SU-DHL-6 (cell line): Measurements from ENCODE around the gene MCOLN3.

ENCODE experiments used
- EZH2phosphoT487 ChIP-seq: fragments of 200-600 bp; sonication (generic), shearing (Covaris generic); conservative IDR thresholded peaks from 2 replicates; pipeline ENCODE4 v1.6.1; 2018; ENCODE audit warnings: mild to moderate bottlenecking, antibody characterized with exemption, low read length, moderate library complexity, mixed read lengths
- TF ChIP-seq, protein P1 (sequence below): fragments of 200-600 bp; sonication (generic); IDR thresholded peaks from one replicate; pipeline ENCODE4 v1.5.1; 2017; ENCODE audit warnings: antibody characterized with exemption, mild to moderate bottlenecking, low read length, moderate library complexity; ENCODE audit not compliant: insufficient read depth, poor library complexity, severe bottlenecking

DNA sequence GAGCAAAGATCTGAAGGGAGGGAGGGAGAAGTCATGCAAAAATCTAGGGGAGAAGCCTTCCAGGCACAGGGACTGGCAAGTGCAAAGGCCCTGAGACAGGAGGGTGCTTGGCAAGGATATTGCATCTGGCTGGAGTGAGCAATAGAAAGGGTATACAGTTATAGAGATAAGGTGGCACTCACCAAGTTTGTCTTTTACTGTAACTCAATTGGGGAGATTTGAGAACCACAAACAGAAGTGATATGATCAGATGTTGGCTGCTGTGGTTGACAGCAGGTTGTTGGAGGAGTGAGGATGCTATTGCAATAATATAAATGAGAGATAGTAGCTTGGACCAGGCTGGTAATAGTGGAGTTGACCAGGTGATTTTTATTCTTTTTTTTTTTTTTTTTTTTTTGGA is 25.6 kb downstream of the MCOLN3 start:
- TF ChIP-seq, protein P1, sequence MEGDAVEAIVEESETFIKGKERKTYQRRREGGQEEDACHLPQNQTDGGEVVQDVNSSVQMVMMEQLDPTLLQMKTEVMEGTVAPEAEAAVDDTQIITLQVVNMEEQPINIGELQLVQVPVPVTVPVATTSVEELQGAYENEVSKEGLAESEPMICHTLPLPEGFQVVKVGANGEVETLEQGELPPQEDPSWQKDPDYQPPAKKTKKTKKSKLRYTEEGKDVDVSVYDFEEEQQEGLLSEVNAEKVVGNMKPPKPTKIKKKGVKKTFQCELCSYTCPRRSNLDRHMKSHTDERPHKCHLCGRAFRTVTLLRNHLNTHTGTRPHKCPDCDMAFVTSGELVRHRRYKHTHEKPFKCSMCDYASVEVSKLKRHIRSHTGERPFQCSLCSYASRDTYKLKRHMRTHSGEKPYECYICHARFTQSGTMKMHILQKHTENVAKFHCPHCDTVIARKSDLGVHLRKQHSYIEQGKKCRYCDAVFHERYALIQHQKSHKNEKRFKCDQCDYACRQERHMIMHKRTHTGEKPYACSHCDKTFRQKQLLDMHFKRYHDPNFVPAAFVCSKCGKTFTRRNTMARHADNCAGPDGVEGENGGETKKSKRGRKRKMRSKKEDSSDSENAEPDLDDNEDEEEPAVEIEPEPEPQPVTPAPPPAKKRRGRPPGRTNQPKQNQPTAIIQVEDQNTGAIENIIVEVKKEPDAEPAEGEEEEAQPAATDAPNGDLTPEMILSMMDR, result no peak
- no peak for TF ChIP-seq EZH2phosphoT487
